Ecto neural progenitor cell (in vitro differentiated cells): ENCODE data around the gene CABLES1.

Source experiments
- DNase-seq: peaks from one replicate; pipeline ENCODE4 v3.0.0-alpha.2; 2018; ENCODE audit warnings: low spot score

The CABLES1 gene

DNA sequence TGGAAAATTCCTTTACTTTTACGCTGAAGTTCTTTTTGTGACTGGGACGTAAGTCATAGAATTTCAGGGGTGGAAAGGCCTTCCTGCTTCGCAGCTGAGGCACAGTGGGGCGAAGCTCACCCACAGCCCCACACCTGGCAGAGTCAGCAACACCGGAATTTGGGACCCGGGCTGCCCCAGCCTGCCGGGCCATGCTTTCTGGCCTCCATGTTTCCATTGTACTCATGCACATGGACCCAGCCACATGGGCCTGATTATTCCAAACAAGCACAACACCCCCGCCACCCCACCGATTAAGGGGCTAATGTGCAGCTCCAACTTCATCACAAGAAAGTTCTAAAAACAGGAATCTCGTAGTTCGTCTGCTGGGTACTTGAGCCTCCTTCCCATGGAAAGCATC is 82.5 kb downstream of the CABLES1 start:
- no peak for DNase-seq

DNA sequence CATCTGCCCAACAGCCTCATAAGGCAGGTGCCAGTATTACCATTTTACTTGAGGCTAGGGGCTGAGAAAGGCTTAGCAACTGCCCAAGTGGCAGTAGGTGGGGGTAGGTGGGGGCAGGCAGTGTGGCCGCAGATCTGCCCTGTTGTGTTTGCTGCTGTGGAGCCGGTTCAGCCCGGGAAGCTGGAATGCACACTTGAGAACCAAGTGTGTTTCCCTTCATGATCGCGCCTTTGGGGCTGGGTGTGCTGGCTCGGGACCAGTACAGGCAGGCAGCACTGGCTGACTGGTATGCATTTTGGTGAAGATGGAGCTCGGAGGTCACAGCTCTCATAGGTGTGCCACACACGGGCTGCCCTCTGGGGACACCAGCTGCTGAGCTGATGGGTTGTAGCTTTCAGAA is 85.1 kb downstream of the CABLES1 start:
- DNase-seq, result no peak

DNA sequence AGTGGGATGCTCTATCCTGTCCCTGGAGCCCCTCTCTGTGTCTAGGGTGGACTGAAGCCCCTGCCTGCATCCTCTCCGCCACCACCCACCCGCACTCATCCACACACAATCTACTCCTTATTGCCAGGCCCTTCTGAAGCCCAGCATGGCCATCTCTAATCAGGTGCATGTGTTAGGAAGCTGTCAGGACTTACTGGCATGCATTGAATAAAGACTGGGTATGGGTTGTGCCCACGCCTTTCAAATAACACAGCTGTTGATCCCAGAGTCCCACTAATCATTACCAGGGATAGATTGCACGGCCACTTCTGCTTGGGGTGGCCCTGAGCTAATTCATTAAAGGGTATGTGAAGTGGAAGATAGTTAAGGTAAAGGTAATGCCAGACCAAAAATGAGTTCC is 88.4 kb downstream of the CABLES1 start:
- DNase-seq, result no peak

DNA sequence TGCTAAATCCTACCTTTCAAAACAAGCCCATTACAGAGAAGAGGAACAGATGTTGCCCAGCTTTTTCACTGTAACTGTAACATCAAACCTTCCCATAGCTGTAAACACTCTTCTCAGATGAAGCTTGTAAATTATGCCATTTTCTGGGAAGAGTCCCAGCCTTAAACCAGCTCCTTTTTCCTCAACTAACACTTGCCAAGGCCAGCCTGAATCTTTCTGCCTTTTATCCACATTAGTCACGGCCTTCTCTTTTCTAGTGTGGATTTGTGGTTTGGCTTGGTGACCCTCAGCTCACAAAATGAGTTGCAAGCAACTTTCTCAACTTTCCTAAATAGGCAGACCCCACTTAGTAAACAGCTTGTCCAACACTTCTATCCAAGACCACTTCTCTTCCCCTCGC is 90.2 kb downstream of the CABLES1 start:
- DNase-seq, result no peak

DNA sequence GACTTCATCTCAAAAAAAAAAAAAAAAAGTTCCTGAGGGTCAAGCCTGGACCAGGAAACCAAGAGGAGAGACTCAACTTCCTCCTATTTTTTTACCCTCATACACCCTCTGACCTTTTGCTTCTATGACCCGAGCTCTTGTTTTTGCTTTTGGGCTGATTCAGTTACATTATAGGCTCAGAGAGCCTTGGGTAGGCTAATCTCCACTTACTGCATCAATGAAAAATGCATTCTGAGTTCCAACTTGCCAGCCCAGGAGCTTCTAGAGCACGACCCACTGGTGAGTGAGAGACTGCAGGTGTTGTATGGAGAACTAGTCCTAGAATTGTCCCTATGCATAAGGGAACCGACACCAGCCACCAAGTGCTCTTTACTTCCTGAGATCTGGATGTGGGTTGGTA is 91.1 kb downstream of the CABLES1 start:
- no peak for DNase-seq

DNA sequence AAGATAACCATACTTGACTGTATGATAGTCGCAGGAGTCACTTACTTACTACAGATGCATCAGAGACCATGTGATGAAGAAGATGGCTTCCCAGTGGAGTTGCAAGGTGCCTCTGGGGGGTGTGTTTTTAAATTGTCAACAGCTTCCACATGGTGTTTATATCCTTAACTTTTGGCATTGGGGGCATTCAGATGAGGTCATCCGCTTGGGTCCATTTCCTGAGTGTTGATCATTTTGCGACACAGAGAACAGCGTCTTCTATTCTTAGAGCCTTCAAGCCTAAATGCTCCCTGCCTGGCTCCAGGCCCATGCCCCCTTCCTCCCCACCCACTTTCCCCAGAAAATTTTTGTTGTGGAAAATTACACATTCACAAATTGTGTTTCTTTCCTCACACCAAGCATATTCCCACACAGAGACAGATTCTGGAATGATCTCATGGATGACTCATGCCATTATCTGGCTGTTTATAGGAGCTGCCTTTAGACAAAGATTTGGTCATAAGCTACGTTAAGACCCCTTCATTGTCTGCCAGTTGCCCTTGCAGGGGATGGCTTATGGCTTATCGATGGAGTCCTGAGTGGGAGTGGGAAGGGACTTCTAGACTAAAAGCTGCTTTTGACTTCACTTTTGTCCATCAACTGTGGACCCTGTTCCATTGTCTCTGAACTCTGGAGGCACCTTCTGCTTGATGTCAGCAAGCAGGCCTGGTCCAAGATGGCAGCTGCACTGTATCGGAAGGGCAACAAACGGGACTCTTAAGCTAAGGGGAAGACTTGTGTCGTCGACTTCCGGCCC is 91.8 kb downstream of the CABLES1 start:
- DNase-seq, result no peak

DNA sequence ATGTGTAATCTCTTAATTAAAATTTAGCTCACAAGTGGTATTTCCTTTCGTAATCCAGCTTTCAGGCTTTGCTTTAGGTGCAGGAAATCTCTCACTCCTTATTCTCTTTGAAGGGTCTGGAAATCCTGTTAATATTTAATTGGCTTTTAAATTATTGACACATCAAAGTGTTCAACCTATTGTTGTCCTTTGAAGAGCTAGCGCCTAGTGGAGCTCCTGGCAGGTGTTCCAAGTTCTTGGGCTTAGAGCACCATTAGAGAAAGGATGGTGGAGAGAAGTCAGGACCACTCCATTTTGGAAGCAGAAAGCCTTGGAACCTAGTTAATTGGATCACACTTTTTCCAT is 92.4 kb downstream of the CABLES1 start:
- DNase-seq, result no peak

DNA sequence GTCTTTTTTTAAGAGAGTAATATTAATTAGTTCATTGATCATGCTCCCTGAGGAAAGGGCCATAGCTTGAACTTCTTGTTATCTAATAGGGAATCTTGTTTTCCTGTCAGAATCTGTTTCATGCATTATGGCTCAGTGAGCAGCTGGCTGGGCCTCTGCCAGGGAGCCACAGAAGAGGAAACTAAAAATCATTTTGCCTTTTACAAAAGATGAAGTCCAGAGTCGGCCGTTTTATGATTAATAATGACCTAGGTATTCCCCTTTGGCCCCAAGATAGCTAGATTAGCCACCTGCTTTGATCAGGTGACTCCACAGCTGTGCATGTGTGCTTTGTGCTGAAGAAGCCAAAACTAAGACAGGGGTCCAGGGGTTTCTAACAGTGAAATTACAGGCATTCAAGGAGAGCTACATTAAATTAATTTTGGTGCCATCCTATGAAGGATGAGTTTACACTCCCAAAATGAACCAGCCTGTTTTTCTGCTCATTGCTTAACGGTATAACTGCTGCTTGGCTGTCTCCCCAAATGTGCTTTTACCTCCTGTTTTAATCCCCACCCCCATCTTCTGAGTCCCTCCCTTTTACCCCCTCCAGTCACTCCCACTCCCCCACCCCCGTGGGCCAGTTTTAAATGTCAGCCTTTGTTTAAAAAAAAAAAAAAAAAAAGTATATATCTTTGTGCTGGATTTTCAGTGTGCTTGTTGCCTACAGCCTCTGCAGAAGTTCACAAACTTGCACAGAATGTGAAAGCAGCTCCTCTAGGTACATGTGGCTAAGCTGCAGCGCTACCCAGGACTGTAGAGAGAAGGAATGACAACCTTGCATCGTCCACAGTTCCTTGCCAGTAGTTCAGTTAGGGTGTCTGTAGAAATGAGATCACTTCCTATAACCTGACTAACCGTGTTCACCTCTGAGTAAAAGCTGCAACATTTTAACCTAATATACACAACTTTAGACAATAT is 93.1 kb downstream of the CABLES1 start:
- DNase-seq, result no peak

DNA sequence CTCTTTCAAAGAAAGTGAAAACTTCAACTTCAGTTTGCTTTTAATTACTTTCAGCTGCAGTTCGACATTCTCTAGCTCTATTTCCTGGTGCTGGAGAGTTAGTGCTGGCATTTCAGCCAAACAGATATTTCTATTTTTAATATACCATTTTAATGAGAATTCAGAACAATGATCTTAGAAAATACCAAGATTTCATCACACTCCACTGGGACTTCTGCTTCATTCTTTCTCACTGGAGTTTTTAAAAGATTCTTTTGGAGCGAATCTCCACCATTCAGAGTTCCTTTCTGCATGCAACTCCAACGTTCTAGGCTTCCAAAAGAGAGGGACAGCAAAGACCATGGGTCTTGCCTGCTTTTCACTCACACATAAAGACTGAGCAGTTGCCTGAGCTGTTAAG is 94.2 kb downstream of the CABLES1 start:
- DNase-seq, result no peak

DNA sequence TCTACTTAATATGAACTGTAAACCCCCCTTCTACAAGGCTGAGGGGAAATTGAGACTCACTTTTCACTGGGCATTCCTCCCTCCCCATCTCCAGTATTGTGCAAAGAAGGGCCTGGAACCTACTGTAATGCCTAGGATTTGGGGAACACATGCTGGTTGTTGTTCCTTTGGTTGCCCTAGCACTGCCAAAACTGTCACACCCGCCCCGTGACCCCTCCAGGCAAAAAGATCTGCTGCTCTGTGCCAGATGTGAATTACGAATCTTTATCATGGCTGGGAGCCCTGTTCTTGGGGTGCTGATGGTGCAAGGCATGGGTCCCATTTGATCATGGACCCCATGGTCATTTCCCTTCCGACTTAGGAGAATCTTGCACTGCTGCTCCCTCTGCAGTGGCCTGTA is 95.4 kb downstream of the CABLES1 start:
- no peak for DNase-seq

DNA sequence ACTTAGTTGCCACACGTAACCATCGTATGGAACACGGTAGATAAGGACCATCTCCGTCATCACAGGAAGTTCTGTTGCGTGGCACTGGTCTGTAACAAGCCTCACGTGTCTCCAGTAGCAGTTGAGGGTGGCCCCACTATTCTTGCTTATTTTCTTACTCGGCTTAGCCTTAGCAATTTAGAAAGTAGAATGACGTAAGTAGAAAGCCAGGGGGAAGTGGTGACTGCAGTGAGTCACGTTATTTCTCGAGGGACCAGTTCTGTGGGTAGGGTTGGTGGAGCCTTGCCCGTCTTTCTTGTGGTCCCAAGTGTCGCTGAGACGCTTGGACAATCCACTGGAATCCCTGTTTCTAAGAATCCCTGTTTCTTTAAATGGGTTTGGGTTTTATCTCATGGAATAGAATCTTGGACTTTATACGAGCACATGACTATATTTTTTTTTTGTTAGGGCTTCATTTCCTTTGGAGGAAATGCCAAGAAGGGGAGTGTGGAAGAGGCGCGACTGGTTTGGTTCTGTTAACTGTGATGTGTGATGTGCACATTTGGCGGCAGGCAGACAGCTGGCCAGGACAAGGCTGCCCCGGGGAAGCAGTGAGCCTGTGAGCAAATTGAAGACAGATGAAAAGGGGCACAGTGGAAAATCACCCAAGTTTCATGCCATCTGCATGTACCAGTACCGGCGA is 96.2 kb downstream of the CABLES1 start:
- no peak for DNase-seq

DNA sequence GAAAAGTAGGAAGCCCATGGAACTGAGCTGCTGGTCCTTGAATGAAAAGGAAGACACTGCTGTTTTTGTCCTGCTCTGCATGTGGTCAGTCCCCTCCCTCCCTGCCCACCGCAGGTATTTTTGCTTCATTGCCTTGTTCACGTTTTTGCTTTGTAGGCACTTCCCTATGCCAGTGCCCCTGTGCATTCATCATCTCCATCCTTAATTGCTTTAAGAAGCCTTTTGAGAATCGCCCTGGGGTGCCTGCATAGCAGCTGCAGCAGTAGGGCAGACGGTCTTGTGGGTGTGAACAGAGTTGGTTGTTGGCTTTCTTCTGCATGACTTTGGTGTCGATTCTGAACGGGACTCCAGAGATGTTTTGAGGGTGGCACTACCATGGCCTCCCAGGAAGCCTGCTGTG is 97.0 kb downstream of the CABLES1 start:
- DNase-seq, result no peak

DNA sequence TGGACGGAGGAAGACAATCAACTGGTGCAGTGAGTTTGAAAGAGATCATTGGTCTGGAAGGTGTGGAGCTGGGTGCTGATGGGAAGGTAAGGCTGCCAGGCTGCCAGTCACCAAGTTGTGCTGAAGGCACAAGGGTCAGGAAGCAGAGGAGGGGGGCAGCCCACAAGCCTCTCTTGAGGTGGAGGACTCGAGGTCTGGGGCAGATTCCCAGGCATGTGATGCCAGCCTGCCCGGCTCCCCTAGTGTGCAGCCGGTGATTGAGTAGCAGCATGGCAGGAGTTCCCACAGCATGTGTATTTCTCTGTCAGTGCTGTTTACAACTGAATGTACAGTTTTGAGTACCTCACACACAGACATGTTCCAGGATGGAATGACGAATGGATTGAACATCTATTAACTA is 99.3 kb downstream of the CABLES1 start:
- DNase-seq, result no peak

DNA sequence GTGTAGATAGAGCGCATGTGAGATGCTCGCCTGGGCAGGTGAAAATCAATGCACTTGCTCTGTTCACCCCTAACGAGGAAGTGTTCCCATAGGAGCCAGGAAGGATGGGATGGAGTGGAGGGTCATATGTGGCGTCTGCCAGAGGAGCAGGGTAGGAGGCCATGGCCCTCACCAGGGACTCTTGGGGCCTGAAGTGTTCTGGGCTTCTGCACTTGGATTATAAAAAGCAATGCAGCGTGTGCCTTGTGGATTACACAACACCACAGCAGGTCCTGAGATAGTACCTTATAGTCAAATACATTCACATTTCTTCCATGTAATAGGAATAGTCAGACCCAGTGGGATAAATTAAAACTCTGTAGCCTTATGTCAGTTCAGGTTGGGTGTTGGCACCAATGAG is 100.1 kb downstream of the CABLES1 start:
- DNase-seq, result no peak

DNA sequence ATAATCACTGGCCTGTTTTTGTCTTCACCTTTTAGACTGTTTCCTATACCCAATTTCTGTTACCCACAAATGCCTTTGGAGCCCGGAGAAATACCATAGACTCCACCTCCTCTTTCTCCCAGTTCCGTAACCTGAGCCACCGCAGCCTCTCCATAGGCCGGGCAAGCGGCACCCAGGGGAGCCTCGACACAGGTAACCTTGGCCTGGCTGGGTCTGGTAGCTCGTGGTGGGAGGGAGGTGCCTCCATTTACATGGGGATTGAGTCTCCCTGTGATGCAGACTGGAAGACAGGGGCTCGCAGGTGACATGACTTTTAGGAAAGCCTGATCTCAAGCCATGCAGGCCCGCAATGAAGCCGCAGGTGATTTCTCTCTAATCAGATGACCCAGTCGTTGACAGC is 100.6 kb downstream of the CABLES1 start:
- DNase-seq, result no peak

DNA sequence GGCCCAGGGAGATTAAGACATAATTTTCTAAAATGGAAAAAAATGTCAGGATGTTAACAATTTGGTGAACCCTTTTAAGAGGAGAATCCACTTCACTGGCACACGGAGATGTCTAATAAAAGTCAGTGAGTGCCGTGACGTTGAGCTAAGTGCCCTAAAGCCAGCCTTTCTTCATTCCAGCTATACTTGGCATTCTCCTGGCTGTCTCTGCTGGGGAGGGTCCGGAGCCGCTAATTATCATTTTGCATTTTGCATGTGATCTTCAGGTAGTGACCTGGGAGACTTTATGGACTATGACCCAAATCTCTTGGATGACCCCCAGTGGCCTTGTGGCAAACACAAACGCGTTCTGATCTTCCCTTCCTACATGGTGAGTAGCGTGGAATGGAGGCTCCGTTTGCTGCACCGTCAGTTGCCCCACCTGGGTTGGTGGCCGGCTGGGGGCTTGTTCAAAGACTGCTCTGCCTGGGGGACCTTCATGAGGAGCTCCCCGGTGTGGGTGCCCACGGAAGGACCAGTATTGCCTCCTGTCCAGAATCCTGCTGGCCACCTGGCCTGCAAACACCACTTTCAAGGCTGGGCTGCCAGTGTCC is 101.7 kb downstream of the CABLES1 start:
- DNase-seq, result no peak

DNA sequence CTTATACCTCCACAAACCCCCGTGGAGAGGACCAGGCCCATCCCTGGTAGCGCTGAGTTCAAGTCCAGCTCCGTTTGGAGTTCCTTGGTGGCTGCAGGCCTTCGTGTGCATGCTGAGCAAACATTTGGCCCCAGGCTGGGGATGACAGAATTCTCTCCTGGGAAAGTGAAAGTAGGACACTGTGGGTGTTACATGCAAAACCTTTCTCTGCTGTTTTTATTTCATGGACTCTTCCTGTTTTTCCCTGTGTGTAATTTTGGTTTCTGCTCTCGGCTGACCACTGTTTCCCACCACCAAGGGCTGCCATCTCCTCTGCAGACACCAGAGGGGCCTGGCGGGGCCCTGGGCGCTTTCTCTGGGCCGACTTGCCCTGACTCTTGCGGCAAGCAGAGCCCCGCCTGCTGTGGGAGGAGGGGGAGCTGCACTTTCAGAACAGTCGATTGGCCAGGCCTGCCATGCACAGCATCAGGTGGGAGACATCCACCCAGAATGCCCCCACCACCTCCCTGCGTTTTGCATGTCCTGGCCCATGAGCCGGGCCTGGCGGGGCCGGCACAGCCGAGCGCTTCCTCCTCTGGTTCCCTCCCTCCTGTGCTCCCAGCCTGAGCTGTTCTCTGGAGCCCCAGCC is 102.4 kb downstream of the CABLES1 start:
- DNase-seq, result peak; percentile 74

DNA sequence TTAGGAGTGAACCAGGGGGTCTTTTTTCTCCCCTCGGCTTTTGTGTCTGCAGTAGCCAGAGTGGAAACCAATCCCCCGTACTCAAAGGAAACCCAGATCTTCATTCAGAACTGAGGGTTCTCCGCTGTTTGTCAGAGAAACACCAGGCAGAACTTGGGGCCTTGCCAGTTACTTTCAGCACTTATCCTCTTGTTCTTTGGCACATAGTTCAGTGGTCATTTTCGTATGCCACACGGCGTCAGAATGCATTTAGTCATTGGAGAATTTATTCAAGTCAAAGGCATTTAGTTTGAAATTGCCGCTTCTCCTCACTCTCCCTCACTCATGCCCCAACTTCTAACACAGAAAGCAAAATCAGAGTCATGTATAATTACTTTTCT is 102.9 kb downstream of the CABLES1 start:
- no peak for DNase-seq

DNA sequence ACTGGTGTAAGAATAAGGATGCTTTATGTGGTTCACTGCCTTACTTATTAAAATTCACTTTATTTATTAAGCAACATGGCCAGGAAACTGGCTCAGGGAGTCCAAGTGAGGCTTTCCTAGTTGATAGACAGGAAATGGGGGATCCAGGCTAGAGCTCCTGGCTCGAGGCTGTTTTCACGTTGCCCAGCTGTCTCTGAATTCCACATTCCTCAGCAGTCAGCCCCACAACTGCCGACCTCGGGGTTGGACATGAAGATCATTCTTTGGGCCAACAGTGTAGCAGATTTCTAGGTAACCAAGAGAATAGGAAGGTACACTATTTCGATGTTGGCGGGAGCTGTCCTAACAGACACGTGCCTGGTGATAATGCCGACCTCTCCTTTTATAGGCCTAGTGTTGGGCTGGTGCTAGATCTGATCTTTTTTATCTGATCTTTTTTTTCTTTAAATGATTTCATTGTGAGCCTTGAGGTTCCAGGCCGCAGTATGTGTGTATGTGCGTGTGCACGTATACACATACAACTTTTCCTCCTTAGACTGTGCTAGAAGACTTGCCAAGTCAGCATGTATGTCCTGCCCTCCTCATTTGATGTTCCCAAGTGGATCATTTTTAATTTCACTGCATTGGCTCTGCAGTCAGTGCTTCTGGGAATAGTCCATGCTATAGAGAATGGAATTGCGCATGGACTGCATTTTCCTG is 103.5 kb downstream of the CABLES1 start:
- no peak for DNase-seq

DNA sequence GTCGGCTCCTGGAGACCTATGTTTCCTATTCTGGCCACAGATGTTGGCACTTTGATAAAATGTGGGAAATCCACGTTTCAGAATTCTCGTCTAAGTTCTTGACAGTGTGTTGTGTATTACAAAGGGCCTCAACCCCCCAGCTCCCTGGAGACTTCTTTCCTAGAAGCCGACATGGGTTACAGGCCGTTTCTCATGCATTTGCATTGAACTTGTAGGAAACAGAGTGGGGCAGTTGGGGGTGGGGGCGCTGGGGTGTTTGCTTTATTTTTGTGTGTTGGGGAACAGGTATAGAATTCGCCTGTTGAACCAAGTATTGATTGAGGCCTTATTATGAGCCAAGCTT is 104.0 kb downstream of the CABLES1 start:
- no peak for DNase-seq

DNA sequence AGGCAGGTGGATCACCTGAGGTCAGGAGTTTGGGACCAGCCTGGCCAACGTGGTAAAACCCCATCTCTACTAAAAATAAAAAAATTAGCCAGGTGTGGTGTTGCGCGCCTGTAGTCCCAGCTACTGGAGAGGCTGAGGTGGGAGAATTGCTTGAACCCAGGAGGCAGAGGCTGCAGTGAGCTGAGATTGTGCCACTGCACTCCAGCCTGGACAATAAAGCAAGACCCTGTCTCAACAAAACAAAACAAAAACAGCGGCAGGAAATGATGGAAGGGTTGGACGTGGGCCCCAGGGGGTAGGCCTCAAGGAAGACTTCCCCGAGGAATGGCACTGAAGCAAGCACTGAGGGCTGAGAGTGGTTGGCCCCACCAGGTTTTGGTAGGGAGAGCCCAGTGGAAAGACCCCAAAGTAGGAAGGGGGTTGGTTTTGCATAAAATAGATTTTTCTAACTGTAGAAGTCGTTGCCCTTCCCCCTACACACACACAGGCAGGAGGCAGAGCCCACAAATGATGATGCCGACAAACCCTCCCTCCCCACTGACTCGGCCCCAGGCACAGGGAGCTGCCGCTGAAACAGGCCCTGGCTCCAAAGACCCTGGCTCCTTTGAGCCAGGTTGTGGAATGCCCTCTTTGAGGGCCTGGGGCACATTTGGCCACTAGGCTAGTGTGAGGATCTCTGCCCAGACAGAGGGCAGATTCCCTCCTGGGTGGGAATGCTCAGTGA is 104.8 kb downstream of the CABLES1 start:
- DNase-seq, result no peak
